NCI-H146 treated with DMSO at 0.1 percent for 48 hours (cell line): ENCODE measurements around the gene CYGB.

Experiments
- DNase-seq: peaks from one replicate; lab custom pipeline; 2025; ENCODE audit not compliant: unreplicated experiment; lab: John Stamatoyannopoulos, UW

CYGB gene

GRCh38 chr17:76484228-76484725, 53.2 kb downstream of the CYGB start:
- DNase-seq: no peak

GRCh38 chr17:76481071-76481655, 56.3 kb downstream of the CYGB start:
- DNase-seq: no peak

GRCh38 chr17:76480632-76481031, 56.9 kb downstream of the CYGB start:
- no peak for DNase-seq

GRCh38 chr17:76479515-76480060, 57.9 kb downstream of the CYGB start:
- DNase-seq: no peak

- DNase-seq: no peak
Measured at GRCh38 chr17:76478730-76479514, 58.6 kb downstream of the CYGB start.

GRCh38 chr17:76478097-76478496, 59.4 kb downstream of the CYGB start:
- DNase-seq: no peak

- DNase-seq: no peak
Measured at GRCh38 chr17:76477576-76477975, 59.9 kb downstream of the CYGB start.
